Effector CD4-positive, alpha-beta T cell (primary cell): ENCODE measurements around the gene ARL15.
"Not testable (repeated sequence)": the region's sequence is repeated elsewhere in the genome, so short reads cannot be mapped to it uniquely, and the experiment has no call there.

Source experiments
- DNase-seq: peaks from one replicate; pipeline ENCODE4 v3.0.0-alpha.2; 2020
- total RNA-seq: gene quantifications from one replicate; lab custom pipeline; 2026; lab: John Stamatoyannopoulos, UW

ARL15 gene
- 8.1 reads per million, percentile 28 among the genes with 10 or more reads in this experiment for total RNA-seq

DNA sequence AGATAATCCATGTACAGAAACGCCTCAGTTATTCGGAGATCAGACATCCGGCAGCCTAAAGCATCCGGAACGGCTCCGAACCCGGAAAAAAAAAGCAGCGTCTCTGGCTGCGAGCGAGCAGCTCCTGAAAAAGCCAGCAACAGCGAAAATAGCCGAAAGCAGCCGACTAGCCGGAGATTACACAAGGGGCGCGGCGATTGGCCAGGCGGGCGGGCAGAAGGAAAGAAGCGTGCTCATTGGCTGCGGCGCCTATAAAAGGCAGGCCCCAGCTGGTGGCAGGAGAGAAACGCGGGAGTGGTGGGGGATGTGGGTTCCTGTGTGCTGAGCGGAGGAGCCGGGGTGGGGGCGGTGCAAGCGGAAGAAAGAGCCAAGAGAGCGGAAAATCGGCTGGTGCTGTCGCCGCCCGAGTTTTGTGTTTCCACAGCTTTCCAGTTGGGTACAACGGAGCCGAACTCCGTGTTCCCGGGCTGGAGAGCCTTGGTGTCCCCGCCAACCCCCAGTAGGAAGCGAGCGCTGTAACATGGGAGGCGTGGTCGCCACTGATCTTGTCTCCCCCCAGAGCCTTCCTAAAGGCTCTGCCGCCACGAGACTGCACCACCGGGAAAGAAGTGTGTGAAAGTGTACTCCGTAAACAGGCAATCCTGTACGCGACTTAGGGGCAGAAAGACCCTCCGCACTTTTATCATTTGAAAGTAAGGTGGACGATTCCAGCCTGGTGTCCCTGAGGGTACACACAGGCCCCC is at the start of gene ARL15:
Gene ARL15, minus strand, starts transcription at position 141 of the 743 bp plus-strand sequence.
- peak; percentile 99 for DNase-seq

DNA sequence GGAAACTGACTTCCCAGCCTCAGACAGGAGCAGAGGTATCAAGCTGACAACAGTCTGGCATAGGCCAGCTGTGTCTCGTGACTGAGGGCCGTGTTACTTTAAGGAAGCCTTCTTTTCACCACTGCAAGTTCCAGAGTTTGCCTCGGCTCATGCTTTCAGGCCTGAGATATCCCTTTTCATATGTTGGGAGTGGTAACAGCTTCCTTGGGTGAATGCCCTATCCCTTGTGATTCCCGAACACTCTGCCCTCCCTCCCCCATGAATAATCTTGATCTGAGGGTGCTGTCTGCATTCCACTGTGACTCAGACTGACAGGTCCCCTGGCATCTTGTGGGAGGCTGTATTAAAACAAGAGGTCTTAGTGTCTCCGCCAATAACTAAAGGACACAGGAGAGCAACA is 49.7 kb upstream of the ARL15 start:
- DNase-seq, result no peak

GRCh38 chr5:54357408-54358058 is 47.2 kb upstream of the ARL15 start:
- no peak for DNase-seq

GRCh38 chr5:54353933-54354564 is 43.7 kb upstream of the ARL15 start:
- not testable (repeated sequence) for DNase-seq

GRCh38 chr5:54352580-54352979 is 42.2 kb upstream of the ARL15 start:
- DNase-seq, result not testable (repeated sequence)

- no peak for DNase-seq
These were observed 37.0 kb upstream of the ARL15 start for GRCh38 chr5:54347221-54347865.

GRCh38 chr5:54344653-54345052 is 34.3 kb upstream of the ARL15 start:
- DNase-seq, result no peak

DNA sequence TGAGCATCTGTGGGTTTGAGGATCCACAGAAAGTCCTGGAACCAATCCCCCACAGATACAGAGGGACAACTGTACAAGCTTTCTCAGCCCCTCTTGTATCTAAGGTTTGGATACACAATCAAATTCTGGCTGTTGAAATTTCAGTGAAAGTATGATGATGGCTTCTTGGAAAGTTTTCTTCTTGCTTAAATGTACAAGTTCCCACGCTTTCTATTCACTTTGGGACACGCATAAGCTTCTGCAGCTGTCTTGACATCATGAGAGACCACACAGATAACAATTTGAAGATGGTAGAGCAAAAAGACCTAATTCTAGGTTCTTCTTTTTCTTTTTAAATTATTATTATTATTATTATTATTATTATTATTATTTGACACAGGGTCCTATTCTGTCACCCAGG is 31.6 kb upstream of the ARL15 start:
- DNase-seq, result no peak

GRCh38 chr5:54337523-54337922 is 27.1 kb upstream of the ARL15 start:
- no peak for DNase-seq

GRCh38 chr5:54332720-54333119 is 22.3 kb upstream of the ARL15 start:
- no peak for DNase-seq

DNA sequence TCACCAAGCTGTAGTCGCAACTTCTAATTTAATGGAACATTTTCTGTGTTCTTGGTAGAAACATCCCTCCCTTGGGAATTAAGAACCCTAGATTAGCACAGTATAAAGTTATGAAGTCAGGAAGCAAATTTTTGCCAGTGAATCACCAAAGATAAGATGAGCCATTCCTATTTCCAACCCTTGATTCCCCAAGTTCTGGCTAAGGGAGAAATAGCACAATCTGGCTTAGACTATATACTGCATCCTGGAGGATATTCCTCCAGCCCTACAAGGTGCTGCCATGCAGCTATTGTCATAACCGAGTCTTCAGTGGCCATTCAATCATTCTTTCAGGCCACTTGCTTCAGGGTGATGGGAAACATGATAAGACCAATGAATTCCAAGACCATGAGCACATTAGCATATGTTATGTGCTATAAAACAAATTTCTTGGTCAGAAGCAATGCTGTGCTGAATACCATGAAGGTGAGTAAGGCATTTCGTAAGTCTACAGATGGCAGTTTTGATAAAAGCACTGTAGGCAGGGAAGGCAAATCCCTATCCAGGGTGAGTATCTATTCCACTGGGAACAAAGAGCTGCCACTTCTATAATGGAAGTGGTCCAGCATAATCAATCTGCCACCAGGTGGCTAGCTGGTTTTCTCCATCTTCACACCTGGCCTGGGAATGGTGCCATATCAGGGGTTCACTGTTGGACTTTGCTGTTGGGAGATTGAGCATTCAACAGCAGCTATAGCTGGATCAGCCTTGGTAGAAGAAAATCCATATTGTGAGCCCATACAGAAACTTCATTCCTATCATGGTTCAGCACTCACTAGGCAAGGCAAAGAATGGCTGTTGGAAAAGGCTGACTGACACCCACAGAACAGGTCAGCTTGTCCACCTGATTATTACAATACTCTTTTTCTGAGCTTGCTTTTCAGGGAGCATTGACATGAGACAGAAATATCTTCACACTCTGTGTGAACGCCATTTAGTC is 19.6 kb upstream of the ARL15 start:
- no peak for DNase-seq

DNA sequence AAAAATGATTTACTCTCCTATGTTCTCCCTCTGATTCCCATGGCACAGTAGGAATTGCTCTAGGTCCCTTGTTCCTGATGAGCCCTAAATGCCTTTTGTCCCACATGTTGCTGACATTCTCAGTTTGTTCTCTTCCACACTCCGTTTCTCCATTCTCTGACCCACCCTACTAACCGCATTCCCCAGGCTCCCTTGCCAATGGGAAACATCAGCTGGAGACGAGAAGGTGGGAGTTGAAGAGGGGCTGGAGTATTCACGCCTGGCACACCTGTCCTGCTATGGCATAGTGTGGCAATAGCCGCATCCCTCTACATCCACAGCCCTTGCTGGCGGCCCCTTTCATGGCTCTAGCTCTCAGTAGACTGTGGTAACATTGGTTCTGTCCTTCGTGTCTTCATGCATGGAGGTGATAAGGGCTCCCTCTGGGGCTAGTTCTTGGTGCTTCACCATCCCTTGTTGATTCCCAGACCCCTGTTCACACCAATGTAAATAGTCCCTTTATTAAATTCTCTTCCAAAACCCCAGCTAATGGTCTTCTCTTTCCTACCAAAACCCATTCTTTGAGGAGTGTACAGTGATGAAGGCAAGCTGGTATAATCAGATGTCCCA is 16.4 kb upstream of the ARL15 start:
- DNase-seq, result no peak

- DNase-seq, result no peak
These were observed 15.4 kb upstream of the ARL15 start for GRCh38 chr5:54325610-54326311.

DNA sequence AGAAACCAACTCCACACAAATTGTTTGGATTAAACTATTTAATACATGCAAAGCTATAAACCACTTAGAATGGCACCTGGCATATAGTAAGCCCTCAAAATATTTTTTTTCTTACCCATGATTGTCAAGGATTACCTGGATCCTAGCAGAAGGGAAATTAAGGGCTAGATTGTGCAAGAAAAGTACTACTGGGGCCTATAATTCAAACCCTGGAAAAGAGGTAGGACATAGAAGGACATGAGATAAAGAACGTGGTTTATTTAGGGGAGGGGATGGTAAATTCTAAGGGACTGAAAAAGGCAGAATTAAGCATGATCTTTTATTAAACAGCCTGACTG is 14.9 kb upstream of the ARL15 start:
- DNase-seq, result no peak

DNA sequence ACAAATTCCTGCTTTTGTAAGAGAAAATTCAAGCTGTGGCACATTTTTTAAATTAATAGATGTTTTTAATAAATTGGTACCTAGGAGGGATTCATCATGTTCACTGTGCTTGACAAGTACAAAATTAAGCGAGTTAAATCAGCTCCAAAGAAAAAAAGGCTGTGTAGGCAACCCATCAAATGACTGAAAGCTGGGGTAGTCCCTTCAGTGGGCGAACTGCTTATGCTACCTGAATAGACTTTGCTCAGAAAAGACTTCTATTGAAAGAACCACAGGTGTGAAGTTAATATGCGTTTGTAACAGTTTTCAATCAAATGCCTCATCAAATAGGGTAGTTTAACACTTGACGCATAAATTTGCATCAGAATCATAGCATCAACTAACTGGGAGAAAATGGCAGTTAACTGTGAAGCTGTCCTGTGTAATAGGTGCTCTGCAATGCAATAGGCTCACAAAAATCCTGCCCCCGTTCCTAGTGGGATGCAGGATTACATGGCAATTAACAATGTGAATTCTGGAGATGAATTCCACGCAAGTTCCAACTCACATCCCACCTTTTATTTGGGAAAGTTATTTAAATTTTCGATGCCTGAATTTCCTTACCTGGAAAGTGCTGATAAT is 14.4 kb upstream of the ARL15 start:
- DNase-seq, result no peak

DNA sequence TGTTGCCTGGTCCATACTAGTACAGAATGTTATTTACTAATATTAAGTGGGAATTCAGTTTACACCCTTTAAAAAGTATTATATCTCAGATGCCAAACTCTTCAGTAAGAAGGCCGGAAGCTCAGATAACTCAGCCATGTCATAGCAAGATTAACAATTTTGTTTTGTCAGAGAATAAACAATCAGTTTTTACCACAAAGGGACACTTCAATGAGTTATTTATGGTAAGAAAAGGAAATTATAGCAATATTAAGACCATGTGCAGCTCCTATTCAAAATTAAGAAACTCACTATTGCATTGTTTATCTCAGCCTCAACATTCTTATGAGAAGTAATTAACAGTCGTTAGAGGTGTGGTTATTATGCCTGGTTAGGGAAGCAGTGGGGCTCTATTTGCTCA is 13.1 kb upstream of the ARL15 start:
- no peak for DNase-seq

- no peak for DNase-seq
These were observed 9.9 kb upstream of the ARL15 start for GRCh38 chr5:54320256-54320655.

GRCh38 chr5:54317511-54318260 is 7.3 kb upstream of the ARL15 start:
- no peak for DNase-seq

GRCh38 chr5:54315736-54316528 is 5.6 kb upstream of the ARL15 start:
- no peak for DNase-seq
